Liver (tissue), 3 donors: ENCODE measurements around the gene RAE1.

Experiments
- ATF3 ChIP-seq: IDR thresholded peaks from 2 replicates; pipeline ENCODE4 v1.6.1; 2016; ENCODE audit warnings: antibody characterized with exemption
- CTCF ChIP-seq: fragments of 150-350 bp; IDR thresholded peaks from 2 replicates; pipeline ENCODE4 v1.5.1; 2017; ENCODE audit warnings: improper control_type of control experiment, low read depth, low read length; ENCODE audit not compliant: missing input control
- FOXA1 ChIP-seq: IDR thresholded peaks from 2 replicates; pipeline ENCODE4 v1.6.1; 2016; ENCODE audit warnings: antibody characterized with exemption
- GABPA ChIP-seq, 2 donors: IDR thresholded peaks in 1 of 2; conservative IDR thresholded peaks in 1 of 2; 2 replicates each; pipeline ENCODE4 v1.6.1; 2016; ENCODE audit warnings: antibody characterized with exemption in 2 of 2, mild to moderate bottlenecking in 1 of 2, moderate library complexity in 1 of 2
- JUND ChIP-seq, 2 donors: IDR thresholded peaks; 2 replicates each; pipeline ENCODE4 v1.6.1; 2016; ENCODE audit warnings: antibody characterized with exemption in 2 of 2
- MAX ChIP-seq: IDR thresholded peaks from 2 replicates; pipeline ENCODE4 v1.6.1; 2016; ENCODE audit warnings: antibody characterized with exemption
- NR2F2 ChIP-seq: IDR thresholded peaks from 2 replicates; pipeline ENCODE4 v1.6.1; 2016; ENCODE audit warnings: antibody characterized with exemption
- RAD21 ChIP-seq, 2 donors: IDR thresholded peaks; 2 replicates each; pipeline ENCODE4 v1.6.1; 2016; ENCODE audit warnings: antibody characterized with exemption in 2 of 2, mild to moderate bottlenecking in 2 of 2
- REST ChIP-seq: IDR thresholded peaks from 2 replicates; pipeline ENCODE4 v1.6.1; 2016; ENCODE audit warnings: antibody characterized with exemption, mild to moderate bottlenecking
- RXRA ChIP-seq, 2 donors: IDR thresholded peaks; 2 replicates each; pipeline ENCODE4 v1.6.1; 2017 to 2018; ENCODE audit warnings: antibody characterized with exemption in 2 of 2, mild to moderate bottlenecking in 1 of 2
- SP1 ChIP-seq: IDR thresholded peaks from 2 replicates; pipeline ENCODE4 v1.6.1; 2018; ENCODE audit warnings: antibody characterized with exemption, mild to moderate bottlenecking
- TAF1 ChIP-seq: conservative IDR thresholded peaks from 2 replicates; pipeline ENCODE4 v1.6.1; 2016; ENCODE audit warnings: antibody characterized with exemption, mild to moderate bottlenecking
- YY1 ChIP-seq: IDR thresholded peaks from 2 replicates; pipeline ENCODE4 v1.6.1; 2016; ENCODE audit warnings: antibody characterized with exemption, mild to moderate bottlenecking
- ZBTB33 ChIP-seq: IDR thresholded peaks from 2 replicates; pipeline ENCODE4 v1.6.1; 2016; ENCODE audit warnings: antibody characterized with exemption
- donor health status: healthy.
- donor health status: healthy.

GRCh38 chr20:57400821-57401564 lies 49.9 kb downstream of the RAE1 start:
- TF ChIP-seq YY1 (no peak), ATF3 (no peak), NR2F2 (no peak), RAD21 (IDR thresholded peaks at IDR 0.05) (no peak), CTCF (no peak), ZBTB33 (no peak), FOXA1 (no peak), MAX (no peak), GABPA (IDR thresholded peaks at IDR 0.05 in 1 of 2, conservative IDR thresholded peaks at IDR 0.05 in 1 of 2) (no peak), SP1 (no peak), TAF1 (no peak), REST (no peak), RXRA (IDR thresholded peaks at IDR 0.05) (no peak), JUND (IDR thresholded peaks at IDR 0.05) (no peak)
